GM12878 (cell line): Measurements from ENCODE around the gene METTL15. TPM values are rescaled to one million over a fixed set of nuclear protein-coding genes. Genes with fewer than 3 reads are reported as not detected.

ENCODE experiments used
- ATAC-seq: fragments of 200-7000 bp; cut with Tn5 transposase; 3 replicates; pipeline ENCODE4 v1.9.1; 2020; ENCODE audit warnings: mild to moderate bottlenecking, moderate library complexity
- BruUV-seq: library from RNA; stranded (reverse); fragments of 400-500 nt; replicated peaks from 2 replicates; lab custom pipeline; 2021; lab: Mats Ljungman, UMichigan
- CTCF ChIA-PET: fragments of 300-600 bp; sonication (Branson Sonifier 250); formaldehyde crosslinking; extraction: SDS; loops from one replicate; lab custom pipeline; 2021; ENCODE audit warnings: inconsistent platforms; lab: Yijun Ruan, JAX
- POLR2A ChIA-PET: fragments of 350-600 bp; formaldehyde crosslinking; extraction: SDS; loops from one replicate; lab custom pipeline; 2021; ENCODE audit warnings: inconsistent platforms; lab: Charles Lee
- RAD21 ChIA-PET: fragments of 300-600 bp; sonication (Branson Sonifier 250); formaldehyde crosslinking; loops from one replicate; lab custom pipeline; 2023; ENCODE audit warnings: antibody characterized with exemption; ENCODE audit not compliant: unreplicated experiment; lab: Charles Lee
- SMC1A ChIA-PET: fragments of 300-600 bp; sonication (Branson Sonifier 250); formaldehyde crosslinking; loops from one replicate; lab custom pipeline; 2023; ENCODE audit not compliant: unreplicated experiment, uncharacterized antibody; lab: Charles Lee
- DNase-seq: peaks from one replicate; pipeline ENCODE4 v3.0.0-alpha.2; 2011; ENCODE audit warnings: low read depth, low spot score
- FAIRE-seq: peaks from 3 replicates; lab custom pipeline; 2011; peaks lifted over from hg19 to GRCh38; lab: Jason Lieb, UNC
- H2AFZ ChIP-seq: 2 replicates; pipeline ENCODE4 v1.6.0; 2011; ENCODE audit warnings: low read depth, low read length, control low read depth; ENCODE audit not compliant: control insufficient read depth
- H3K27ac ChIP-seq: 2 replicates; pipeline ENCODE4 v1.5.1; 2011; ENCODE audit warnings: control low read depth; ENCODE audit not compliant: control insufficient read depth, insufficient read depth
- H3K27me3 ChIP-seq, 2 experiments: replicated peaks in 1 of 2; 2 replicates each; pipeline versions ENCODE4 v1.6.0 to v1.6.1; 2011; ENCODE audit warnings: low read length in 1 of 2; ENCODE audit not compliant: control insufficient read depth in 2 of 2, insufficient read depth in 2 of 2
- H3K36me3 ChIP-seq, 2 experiments: 2 replicates each; pipeline ENCODE4 v1.5.1; 2011; ENCODE audit warnings: low read length in 1 of 2; ENCODE audit not compliant: control insufficient read depth in 2 of 2, insufficient read depth in 2 of 2
- H3K4me1 ChIP-seq: 2 replicates; pipeline ENCODE4 v1.6.1; 2011; ENCODE audit warnings: mild to moderate bottlenecking, low read length, moderate library complexity, mixed read lengths; ENCODE audit not compliant: control insufficient read depth, insufficient read depth
- H3K4me2 ChIP-seq: 2 replicates; pipeline ENCODE4 v1.6.0; 2011; ENCODE audit warnings: control low read depth; ENCODE audit not compliant: control insufficient read depth, insufficient read depth
- H3K4me3 ChIP-seq: fragments of 200-600 bp; sonication (generic); 2 replicates; pipeline ENCODE4 v1.5.1; 2016
- H3K79me2 ChIP-seq: 2 replicates; pipeline ENCODE4 v1.6.0; 2011; ENCODE audit warnings: low read length; ENCODE audit not compliant: control insufficient read depth, insufficient read depth
- H3K9ac ChIP-seq: 2 replicates; pipeline ENCODE4 v1.8.0; 2011; ENCODE audit warnings: low read length, control low read depth, mixed read lengths; ENCODE audit not compliant: control insufficient read depth, insufficient read depth
- H3K9me3 ChIP-seq: replicated peaks from 3 replicates; pipeline ENCODE4 v1.5.1; 2011; ENCODE audit warnings: mild to moderate bottlenecking, low read length; ENCODE audit not compliant: control insufficient read depth, insufficient read depth
- H4K20me1 ChIP-seq: 2 replicates; pipeline ENCODE4 v1.6.0; 2011; ENCODE audit not compliant: control insufficient read depth, insufficient read depth
- ETV6 ChIP-seq, 2 experiments: fragments of 450-650 bp in 1 of 2; IDR thresholded peaks in 1 of 2; conservative IDR thresholded peaks in 1 of 2; 2 replicates each; pipeline ENCODE4 v1.6.1; 2014; ENCODE audit warnings: antibody characterized with exemption in 1 of 2, borderline replicate concordance in 1 of 2, low read depth in 1 of 2, mild to moderate bottlenecking in 1 of 2, moderate library complexity in 1 of 2
- IKZF2 ChIP-seq, 2 experiments: fragments of 450-650 bp; IDR thresholded peaks; 2 replicates each; pipeline ENCODE4 v1.6.1; 2017; ENCODE audit warnings: mild to moderate bottlenecking in 2 of 2, moderate library complexity in 2 of 2
- POLR2AphosphoS5 ChIP-seq: IDR thresholded peaks from 2 replicates; pipeline ENCODE4 v1.6.1; 2011; ENCODE audit warnings: mild to moderate bottlenecking, low read length, inconsistent platforms
- SPI1 ChIP-seq: IDR thresholded peaks from 2 replicates; pipeline ENCODE4 v1.6.1; 2011; ENCODE audit warnings: low read depth, mild to moderate bottlenecking, low read length, moderate library complexity, borderline replicate concordance; ENCODE audit not compliant: insufficient read depth
- TAF1 ChIP-seq: IDR thresholded peaks from 2 replicates; pipeline ENCODE4 v1.6.1; 2011; ENCODE audit warnings: mild to moderate bottlenecking, low read depth, low read length, borderline replicate concordance
- TCF7 ChIP-seq: IDR thresholded peaks from 2 replicates; pipeline ENCODE4 v1.6.1; 2014; ENCODE audit warnings: antibody characterized with exemption, borderline replicate concordance
- WGBS: methylation state at CpG from one replicate; pipeline ENCODE4 v1.1.6; 2016; ENCODE audit warnings: low lambda C conversion rate; ENCODE audit not compliant: insufficient replicate concordance, insufficient coverage; ENCODE audit errors: missing lambda C conversion rate; 5-methylcytosine and 5-hydroxymethylcytosine counted together
- in situ Hi-C: fragments of 300-500 bp; cut with MboI; formaldehyde crosslinking; loops from 9 replicates; pipeline ENCODE4 v1.14.3; 2018; ENCODE audit warnings: mixed read lengths
- intact Hi-C: fragments of 100-400 bp; cut with micrococcal nuclease; formaldehyde crosslinking; loops from one replicate; pipeline ENCODE4 v1.14.2; 2022; ENCODE audit not compliant: unreplicated experiment
- polyA plus RNA-seq, 11 experiments: library from polyadenylated mRNA; depleted of rRNA in 4 of 11; unstranded in 6 of 11; stranded (reverse) in 5 of 11; fragments of >200 nt; fragmentation: Nextera tagmentation in 4 of 11; fragmentation: Illumina TruSeq in 1 of 11; extraction: Ambion mirVana in 4 of 11; extraction: Trizol in 1 of 11; gene quantifications; 1 replicate in 1 of 11; 2 replicates in 10 of 11; pipeline versions ENCODE4 v1.2.1 to v1.2.3, GENCODE V29; 2011 to 2016; ENCODE audit warnings: inconsistent platforms in 2 of 11, missing spikeins in 2 of 11, low read depth in 1 of 11
- total RNA-seq, 4 experiments: library from RNA; depleted of rRNA in 3 of 4; stranded (reverse); fragments of >200 nt in 3 of 4; fragmentation: Illumina TruSeq in 1 of 4; extraction: Trizol in 1 of 4; gene quantifications; 2 replicates each; pipeline versions ENCODE4 v1.2.1 to v1.2.3, GENCODE V29; 2013 to 2021
- TF ChIP-seq, protein P1 (sequence below): fragments of 450-650 bp; conservative IDR thresholded peaks from 2 replicates; pipeline ENCODE4 v1.6.1; 2017; ENCODE audit warnings: mild to moderate bottlenecking, moderate library complexity

Gene METTL15
- total and polyA plus RNA-seq, 10 of the 15 experiments (the other 5 are each of a cell fraction or from before 2014, with no cell fraction given), result 7.9 to 16.9 (median 14.4) TPM

DNA sequence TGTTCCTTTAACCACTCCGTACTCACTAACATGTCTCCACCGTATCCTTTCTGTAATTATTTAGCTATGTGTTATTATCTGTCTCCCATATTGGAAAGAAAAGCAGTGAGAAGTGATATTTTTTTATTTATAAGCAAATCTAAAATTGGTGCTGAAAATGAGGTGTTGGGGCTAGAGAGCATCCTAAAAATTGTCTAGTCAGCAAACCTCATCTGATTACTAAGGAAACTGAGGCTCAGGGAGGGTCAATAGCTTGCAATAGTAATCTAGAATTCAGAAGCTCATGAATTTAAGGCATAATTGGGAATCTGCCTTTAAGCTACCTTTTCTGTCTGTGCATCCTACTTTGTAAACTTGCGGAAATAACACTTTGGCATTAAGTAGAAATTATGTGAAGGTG lies 190.0 kb downstream of the METTL15 start (continued):
- TF ChIP-seq ETV6 (conservative IDR thresholded peaks at IDR 0.05 in 1 of 2, IDR thresholded peaks at IDR 0.05 in 1 of 2; ENCODE audit: borderline replicate concordance in 1 of 2, low read depth in 1 of 2) (no peak), TAF1 (no peak), SPI1 (no peak)
- TF ChIP-seq, protein P1, sequence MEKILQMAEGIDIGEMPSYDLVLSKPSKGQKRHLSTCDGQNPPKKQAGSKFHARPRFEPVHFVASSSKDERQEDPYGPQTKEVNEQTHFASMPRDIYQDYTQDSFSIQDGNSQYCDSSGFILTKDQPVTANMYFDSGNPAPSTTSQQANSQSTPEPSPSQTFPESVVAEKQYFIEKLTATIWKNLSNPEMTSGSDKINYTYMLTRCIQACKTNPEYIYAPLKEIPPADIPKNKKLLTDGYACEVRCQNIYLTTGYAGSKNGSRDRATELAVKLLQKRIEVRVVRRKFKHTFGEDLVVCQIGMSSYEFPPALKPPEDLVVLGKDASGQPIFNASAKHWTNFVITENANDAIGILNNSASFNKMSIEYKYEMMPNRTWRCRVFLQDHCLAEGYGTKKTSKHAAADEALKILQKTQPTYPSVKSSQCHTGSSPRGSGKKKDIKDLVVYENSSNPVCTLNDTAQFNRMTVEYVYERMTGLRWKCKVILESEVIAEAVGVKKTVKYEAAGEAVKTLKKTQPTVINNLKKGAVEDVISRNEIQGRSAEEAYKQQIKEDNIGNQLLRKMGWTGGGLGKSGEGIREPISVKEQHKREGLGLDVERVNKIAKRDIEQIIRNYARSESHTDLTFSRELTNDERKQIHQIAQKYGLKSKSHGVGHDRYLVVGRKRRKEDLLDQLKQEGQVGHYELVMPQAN, result no peak

DNA sequence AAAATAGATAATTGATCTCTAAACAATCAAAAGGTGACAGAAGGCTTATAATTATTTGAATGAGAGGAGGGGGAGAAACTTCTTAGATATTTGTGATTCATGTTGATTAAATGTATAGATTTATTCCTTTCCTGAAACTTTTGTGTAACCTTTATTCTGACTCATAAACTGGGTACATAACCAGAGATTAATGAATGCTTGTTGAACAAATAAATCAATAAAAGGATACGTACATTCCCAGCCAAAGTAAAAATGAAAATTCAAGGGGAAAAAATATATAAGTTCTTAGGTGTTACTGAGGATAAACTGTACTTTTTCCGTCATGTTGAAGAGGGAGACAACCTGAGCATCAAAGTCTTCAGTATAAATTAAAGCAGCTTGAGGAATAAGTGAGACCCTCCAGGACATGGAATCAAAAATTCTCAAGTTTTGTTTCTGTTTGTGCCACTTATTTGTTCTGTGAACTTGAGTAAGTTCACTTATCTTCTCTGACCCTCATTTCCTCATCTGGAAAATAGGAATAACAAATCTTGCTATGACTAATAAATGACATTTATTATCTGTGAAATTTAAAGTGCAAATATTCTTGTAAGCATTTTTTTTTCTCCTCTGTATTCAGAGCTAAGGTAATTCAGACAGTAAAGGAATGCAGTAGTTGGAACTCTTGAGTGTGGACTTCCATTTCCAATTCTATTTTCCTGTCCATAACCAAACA lies 195.4 kb downstream of the METTL15 start:
- no peak overlapping the region for H3K4me3 ChIP-seq
- no peak overlapping the region for H3K27ac ChIP-seq
- H3K9me3 ChIP-seq, result no peaks in the 10 kb centered on the region
- no TSS peak for BruUV-seq
- no peaks in the 10 kb centered on the region for H3K4me1 ChIP-seq
- 95% methylated on average over 2 of the region's 2 CpGs for WGBS
- SMC1A ChIA-PET, result interaction anchor here (0.8 kb wide), 1 partner anchor 44 kb away, joined by 3 read pairs; no protein-coding TSS in a partner anchor
- no peaks in the 10 kb centered on the region for H3K79me2 ChIP-seq
- H3K27me3 ChIP-seq, result no peaks in the 10 kb centered on the region
- no peak overlapping the region for H3K4me2 ChIP-seq
- no peaks in the 10 kb centered on the region; a peak in 1 of 4 replicates for H3K36me3 ChIP-seq
- POLR2A ChIA-PET, result no interaction called here
- no peak overlapping the region for H2AFZ ChIP-seq
- FAIRE-seq, result no peak
- RAD21 ChIA-PET, result no interaction called here
- TF ChIP-seq IKZF2 (IDR thresholded peaks at IDR 0.05) (no peak), TCF7 (no peak), POLR2AphosphoS5 (no peak)
- intact Hi-C loops (no loop called here), in situ Hi-C loops (no loop called here)
- CTCF ChIA-PET, result no interaction called here
- no peak overlapping the region for H3K9ac ChIP-seq
- no peaks in the 10 kb centered on the region for H4K20me1 ChIP-seq
- no peak for DNase-seq
- ATAC-seq, result no peak
